RPMI8226 (cell line): ENCODE results near the gene TRIOBP.
"Not testable (repeated sequence)": the region's sequence is repeated elsewhere in the genome, so short reads cannot be mapped to it uniquely, and the experiment has no call there.

Experiments
- DNase-seq: peaks from one replicate; pipeline ENCODE4 v3.0.0-alpha.2; 2015

The TRIOBP gene

GRCh38 chr22:37696657-37697537 is at the start of gene TRIOBP:
TSS of gene TRIOBP (plus strand) at chr22:37697048. CDS start at chr22:37701366, 4,318 bp downstream.
- no peak for DNase-seq

GRCh38 chr22:37647317-37647716 is 49.5 kb upstream of the TRIOBP start:
- DNase-seq = no peak

GRCh38 chr22:37647928-37648327 is 48.9 kb upstream of the TRIOBP start:
- DNase-seq = no peak

GRCh38 chr22:37650463-37651136 is 46.2 kb upstream of the TRIOBP start:
- no peak for DNase-seq

- no peak for DNase-seq
Measured at GRCh38 chr22:37654563-37655251, 42.1 kb upstream of the TRIOBP start.

- no peak for DNase-seq
Measured at GRCh38 chr22:37655252-37655563, 41.6 kb upstream of the TRIOBP start.

- not testable (repeated sequence) for DNase-seq
Measured at GRCh38 chr22:37656583-37656982, 40.3 kb upstream of the TRIOBP start.

- DNase-seq = peak; percentile 42
Measured at GRCh38 chr22:37657590-37658132, 39.2 kb upstream of the TRIOBP start.

GRCh38 chr22:37658133-37659065 is 38.4 kb upstream of the TRIOBP start, which contains the start of gene PDXP:
TSS of gene PDXP (plus strand) at chr22:37658723. CDS start at chr22:37658783, 60 bp downstream.
- peak; percentile 99 for DNase-seq

- peak; percentile 56 for DNase-seq
Measured at GRCh38 chr22:37659066-37659896, 37.6 kb upstream of the TRIOBP start.

GRCh38 chr22:37659897-37660708 is 36.7 kb upstream of the TRIOBP start:
- peak; percentile 24 for DNase-seq

GRCh38 chr22:37660709-37661045 is 36.2 kb upstream of the TRIOBP start:
- no peak for DNase-seq

- no peak for DNase-seq
Measured at GRCh38 chr22:37661160-37661924, 35.5 kb upstream of the TRIOBP start.

- no peak for DNase-seq
Measured at GRCh38 chr22:37662039-37662438, 34.8 kb upstream of the TRIOBP start.

GRCh38 chr22:37663521-37664140 is 33.2 kb upstream of the TRIOBP start:
- DNase-seq = no peak

- DNase-seq = no peak
Measured at GRCh38 chr22:37664249-37665101, 32.4 kb upstream of the TRIOBP start.

GRCh38 chr22:37665487-37665886 is 31.4 kb upstream of the TRIOBP start:
- no peak for DNase-seq

- DNase-seq = no peak
Measured at GRCh38 chr22:37669586-37669985, 27.3 kb upstream of the TRIOBP start.
